ENCODE data around the gene RANBP10. TPM values are rescaled to one million over a fixed set of nuclear protein-coding genes. Genes with fewer than 3 reads are reported as not detected.

The RANBP10 gene
- total RNA-seq, 4 donors from 2014 or later, result 5.8 to 12.2 (median 8.6) TPM

DNA sequence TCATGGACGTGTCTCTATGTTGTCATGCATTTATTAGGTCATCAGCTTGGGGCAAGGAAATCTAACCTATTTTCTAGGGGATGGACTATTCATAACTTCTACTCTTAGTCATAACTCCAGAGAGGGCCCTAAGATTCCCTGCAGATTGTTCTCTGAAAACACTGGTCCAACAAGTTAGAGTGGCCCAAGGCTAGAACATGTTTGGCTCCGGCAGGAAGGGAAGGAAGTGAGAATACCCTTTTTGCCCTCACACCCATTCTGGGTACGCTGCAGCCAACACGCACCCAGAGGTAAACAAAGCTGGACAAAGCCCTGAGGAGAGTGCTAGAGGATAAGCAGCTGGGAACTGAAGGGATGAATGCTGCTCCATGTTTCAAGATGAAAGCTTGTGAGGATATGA, 129.8 kb downstream of the RANBP10 start:
- Histone ChIP-seq H3K27ac (replicated peaks in 1 of 4) (no peak overlapping the region), H3K9me3 (no peaks in the 10 kb centered on the region), H3K4me3 (no peak overlapping the region), H3K36me3 (peaks cover 0 to 29% (median 15%) of the 10 kb centered on the region in 4 donors), H3K4me1 (peaks cover 25 to 44% (median 32%) of the 10 kb centered on the region in 4 donors), H3K27me3 (no peaks in the 10 kb centered on the region)
- DNase-seq (ENCODE audit: extremely low spot score), result no peak
- 79% methylated on average over 4 of the region's 4 CpGs for WGBS
- intact Hi-C loops (cut with DNase I), result no loop called here
- no peak for TF ChIP-seq CTCF (IDR thresholded peaks at IDR 0.05)
- no peak for TF ChIP-seq POLR2AphosphoS5 (IDR thresholded peaks at IDR 0.05)
- no peak for TF ChIP-seq EP300 (IDR thresholded peaks at IDR 0.05)
- no peak for TF ChIP-seq POLR2A (IDR thresholded peaks at IDR 0.05; ENCODE audit: low read depth)

DNA sequence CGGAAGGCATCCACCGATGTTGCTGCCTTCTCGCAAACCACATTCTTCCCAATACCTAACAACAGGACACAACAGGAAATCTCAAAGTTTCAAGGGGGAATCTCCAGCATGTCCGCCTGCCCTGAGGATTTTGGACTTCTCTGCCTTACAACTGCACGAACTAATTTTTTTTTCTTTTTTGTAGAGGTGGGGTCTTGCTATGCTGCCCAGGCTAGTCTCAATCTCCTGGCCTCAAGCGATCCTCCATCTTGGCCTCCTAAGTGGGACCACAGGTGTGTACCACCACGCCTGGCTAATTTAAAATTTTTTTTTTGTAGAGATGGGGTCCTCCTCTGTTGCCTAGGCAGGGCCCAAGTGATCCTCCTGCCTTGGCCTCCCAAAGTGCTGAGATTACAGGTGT, 130.4 kb downstream of the RANBP10 start:
- Histone ChIP-seq H3K27ac (replicated peaks in 1 of 4) (peak overlapping the region in 1 of 4 donors; percentile 7), H3K36me3 (peaks cover 0 to 24% (median 12%) of the 10 kb centered on the region in 4 donors), H3K27me3 (no peaks in the 10 kb centered on the region), H3K4me1 (peaks cover 25 to 44% (median 32%) of the 10 kb centered on the region in 4 donors), H3K9me3 (no peaks in the 10 kb centered on the region), H3K4me3 (no peak overlapping the region)
- TF ChIP-seq POLR2AphosphoS5 (IDR thresholded peaks at IDR 0.05), result no peak
- no peak for TF ChIP-seq POLR2A (IDR thresholded peaks at IDR 0.05; ENCODE audit: low read depth)
- no peak for TF ChIP-seq EP300 (IDR thresholded peaks at IDR 0.05)
- no peak for TF ChIP-seq CTCF (IDR thresholded peaks at IDR 0.05)
- WGBS, result 96% methylated on average over 7 of the region's 7 CpGs
- intact Hi-C loops (cut with DNase I), result no loop called here
- no peak for DNase-seq (ENCODE audit: extremely low spot score)

DNA sequence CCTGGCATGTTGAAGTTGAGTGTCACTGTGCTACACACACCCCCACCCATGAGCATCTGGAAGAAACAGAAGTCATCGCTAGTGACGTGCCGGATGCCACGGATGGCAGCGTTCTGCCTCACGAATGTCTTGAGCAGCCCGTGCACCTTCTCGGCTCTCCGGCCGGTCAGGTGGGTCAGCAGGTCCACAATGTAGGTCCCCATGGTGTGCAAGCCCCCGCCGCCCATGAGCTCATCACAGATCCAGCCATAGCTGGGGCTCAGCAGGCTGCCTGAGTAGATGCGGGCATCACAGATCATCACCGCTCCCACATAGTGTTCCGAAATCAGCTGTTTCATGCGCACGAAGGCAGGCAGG, 130.8 kb downstream of the RANBP10 start:
- 98% methylated on average over 5 of the region's 17 CpGs for WGBS
- no peak for DNase-seq (ENCODE audit: extremely low spot score)
- no peaks in the 10 kb centered on the region for H3K9me3 ChIP-seq
- H3K27me3 ChIP-seq, result no peaks in the 10 kb centered on the region
- peaks cover 25 to 44% (median 32%) of the 10 kb centered on the region in 4 donors for H3K4me1 ChIP-seq
- H3K4me3 ChIP-seq, result no peak overlapping the region
- intact Hi-C loops (cut with DNase I), result no loop called here
- TF ChIP-seq POLR2AphosphoS5 (IDR thresholded peaks at IDR 0.05) (no peak), POLR2A (IDR thresholded peaks at IDR 0.05; ENCODE audit: low read depth) (no peak), EP300 (IDR thresholded peaks at IDR 0.05) (no peak), CTCF (IDR thresholded peaks at IDR 0.05) (no peak)
- peaks cover 0 to 20% (median 10%) of the 10 kb centered on the region in 4 donors for H3K36me3 ChIP-seq
- H3K27ac ChIP-seq (replicated peaks in 1 of 4), result no peak overlapping the region

DNA sequence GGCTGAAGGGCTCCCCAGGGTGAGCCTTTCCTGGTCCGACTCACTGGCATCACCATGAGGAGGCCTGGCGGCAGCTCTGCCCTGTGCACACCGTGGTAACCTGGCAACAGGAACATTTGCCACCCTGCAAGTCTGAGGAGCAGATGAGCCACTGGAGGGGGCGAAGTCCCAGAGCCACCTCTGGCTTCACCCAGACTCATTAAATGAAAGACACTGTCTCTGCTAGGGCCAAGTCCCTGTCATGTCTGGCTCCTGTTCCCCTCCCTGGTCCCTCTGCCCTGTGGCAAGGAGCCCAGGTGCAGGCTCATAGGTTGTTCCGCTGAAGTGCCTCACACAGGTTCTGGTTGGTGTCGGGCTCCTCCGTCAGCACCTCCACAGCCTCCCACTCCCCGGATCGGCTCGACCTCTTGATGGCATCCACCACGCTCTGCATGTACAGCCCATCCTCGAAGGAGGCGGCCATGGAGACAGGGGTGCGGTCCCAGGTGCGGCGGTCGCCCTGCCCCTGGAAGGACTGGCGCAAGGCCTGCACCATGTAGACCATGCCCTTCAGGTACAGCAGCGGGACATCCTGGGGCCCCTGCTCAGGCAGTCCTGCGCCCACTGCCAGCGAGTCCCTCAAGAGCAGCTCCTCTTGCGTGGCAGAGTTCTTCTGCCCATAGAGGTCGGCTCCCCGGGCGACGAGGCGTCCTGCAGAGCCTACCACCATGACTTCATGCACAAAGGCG, 131.3 kb downstream of the RANBP10 start:
- no peaks in the 10 kb centered on the region for H3K27me3 ChIP-seq
- no peak for DNase-seq (ENCODE audit: extremely low spot score)
- peak overlapping the region; percentile 44 to 80 (median 64) for H3K27ac ChIP-seq (replicated peaks in 1 of 4)
- peaks cover 25 to 44% (median 32%) of the 10 kb centered on the region in 4 donors for H3K4me1 ChIP-seq
- H3K9me3 ChIP-seq, result no peaks in the 10 kb centered on the region
- intact Hi-C loops (cut with DNase I), result no loop called here
- H3K4me3 ChIP-seq, result no peak overlapping the region
- WGBS, result 84% methylated on average over 7 of the region's 28 CpGs
- H3K36me3 ChIP-seq, result peaks cover 0 to 14% (median 10%) of the 10 kb centered on the region in 4 donors
- TF ChIP-seq POLR2AphosphoS5 (IDR thresholded peaks at IDR 0.05) (no peak), EP300 (IDR thresholded peaks at IDR 0.05) (no peak), CTCF (IDR thresholded peaks at IDR 0.05) (no peak), POLR2A (IDR thresholded peaks at IDR 0.05; ENCODE audit: low read depth) (no peak)
